Liver (tissue), 9 donors: ENCODE results near the gene PDE4D. TPM values are rescaled to one million over a fixed set of nuclear protein-coding genes. Genes with fewer than 3 reads are reported as not detected.

Experiments used
- DNase-seq: peaks from one replicate; pipeline ENCODE4 v3.0.0-alpha.2; 2017; ENCODE audit warnings: low spot score
- H3K27ac ChIP-seq, 2 donors: one replicate each; pipeline ENCODE4 v1.7.0; 2013; ENCODE audit warnings: inconsistent platforms in 2 of 2, low read length in 2 of 2, control low read depth in 1 of 2, low read depth in 1 of 2, mild to moderate bottlenecking in 1 of 2
- H3K27me3 ChIP-seq, 4 donors: one replicate each; pipeline versions ENCODE4 v1.6.1 to v1.7.0; 2013; ENCODE audit warnings: low read length in 3 of 4, inconsistent platforms in 1 of 4, mild to moderate bottlenecking in 1 of 4, moderate library complexity in 1 of 4; ENCODE audit not compliant: control insufficient read depth in 4 of 4, insufficient read depth in 4 of 4
- H3K36me3 ChIP-seq, 4 donors: one replicate each; pipeline versions ENCODE4 v1.6.1 to v1.7.0; 2013; ENCODE audit warnings: low read length in 3 of 4, mild to moderate bottlenecking in 3 of 4, low read depth in 1 of 4, moderate library complexity in 1 of 4; ENCODE audit not compliant: control insufficient read depth in 4 of 4, insufficient read depth in 3 of 4
- H3K4me1 ChIP-seq, 4 donors: one replicate each; pipeline versions ENCODE4 v1.6.1 to v1.7.0; 2013; ENCODE audit warnings: low read length in 3 of 4, mild to moderate bottlenecking in 3 of 4, moderate library complexity in 1 of 4; ENCODE audit not compliant: control insufficient read depth in 4 of 4, insufficient read depth in 4 of 4
- H3K4me3 ChIP-seq, 3 donors: one replicate each; pipeline versions ENCODE4 v1.6.1 to v1.7.0; 2013; ENCODE audit warnings: low read length in 3 of 3, control low read depth in 1 of 3, low read depth in 1 of 3, mild to moderate bottlenecking in 1 of 3
- H3K9ac ChIP-seq, 2 donors: one replicate each; pipeline ENCODE4 v1.7.0; 2013; ENCODE audit warnings: low read length in 2 of 2, mild to moderate bottlenecking in 2 of 2, moderate library complexity in 2 of 2, control low read depth in 1 of 2, low read depth in 1 of 2
- H3K9me3 ChIP-seq, 4 donors: one replicate each; pipeline versions ENCODE4 v1.6.1 to v1.7.0; 2013; ENCODE audit warnings: low read length in 3 of 4; ENCODE audit not compliant: control insufficient read depth in 4 of 4
- EGR1 ChIP-seq, 2 donors: IDR thresholded peaks; 2 replicates each; pipeline ENCODE4 v1.6.1; 2016 to 2018; ENCODE audit warnings: antibody characterized with exemption in 2 of 2, low read depth in 2 of 2
- FOXA1 ChIP-seq: IDR thresholded peaks from 2 replicates; pipeline ENCODE4 v1.6.1; 2016; ENCODE audit warnings: antibody characterized with exemption
- FOXA2 ChIP-seq: IDR thresholded peaks from 2 replicates; pipeline ENCODE4 v1.6.1; 2016; ENCODE audit warnings: antibody characterized with exemption
- GABPA ChIP-seq, 2 donors: IDR thresholded peaks in 1 of 2; conservative IDR thresholded peaks in 1 of 2; 2 replicates each; pipeline ENCODE4 v1.6.1; 2016; ENCODE audit warnings: antibody characterized with exemption in 2 of 2, mild to moderate bottlenecking in 1 of 2, moderate library complexity in 1 of 2
- HNF4A ChIP-seq, 2 donors: conservative IDR thresholded peaks; 2 replicates each; pipeline ENCODE4 v1.6.1; 2016; ENCODE audit warnings: antibody characterized with exemption in 2 of 2, mild to moderate bottlenecking in 2 of 2
- HNF4G ChIP-seq: IDR thresholded peaks from 2 replicates; pipeline ENCODE4 v1.6.1; 2016; ENCODE audit warnings: antibody characterized with exemption
- JUND ChIP-seq, 2 donors: IDR thresholded peaks; 2 replicates each; pipeline ENCODE4 v1.6.1; 2016; ENCODE audit warnings: antibody characterized with exemption in 2 of 2
- NR2F2 ChIP-seq: IDR thresholded peaks from 2 replicates; pipeline ENCODE4 v1.6.1; 2016; ENCODE audit warnings: antibody characterized with exemption
- RAD21 ChIP-seq, 2 donors: IDR thresholded peaks; 2 replicates each; pipeline ENCODE4 v1.6.1; 2016; ENCODE audit warnings: antibody characterized with exemption in 2 of 2, mild to moderate bottlenecking in 2 of 2
- RXRA ChIP-seq, 2 donors: IDR thresholded peaks; 2 replicates each; pipeline ENCODE4 v1.6.1; 2017 to 2018; ENCODE audit warnings: antibody characterized with exemption in 2 of 2, mild to moderate bottlenecking in 1 of 2
- SP1 ChIP-seq: IDR thresholded peaks from 2 replicates; pipeline ENCODE4 v1.6.1; 2018; ENCODE audit warnings: antibody characterized with exemption, mild to moderate bottlenecking
- TAF1 ChIP-seq: conservative IDR thresholded peaks from 2 replicates; pipeline ENCODE4 v1.6.1; 2016; ENCODE audit warnings: antibody characterized with exemption, mild to moderate bottlenecking
- YY1 ChIP-seq: IDR thresholded peaks from 2 replicates; pipeline ENCODE4 v1.6.1; 2016; ENCODE audit warnings: antibody characterized with exemption, mild to moderate bottlenecking
- WGBS: extraction: QIAGEN DNeasy Blood & Tissue Kit; methylation state at CpG from one replicate; pipeline ENCODE4 v1.1.7; 2013; 5-methylcytosine and 5-hydroxymethylcytosine counted together
- polyA plus RNA-seq, 2 donors: library from polyadenylated mRNA; stranded (reverse) in 1 of 2; unstranded in 1 of 2; fragments of 200-250 nt in 1 of 2; fragments of >200 nt in 1 of 2; fragmentation: Nextera tagmentation in 1 of 2; extraction: Ambion mirVana in 1 of 2; gene quantifications; one replicate each; pipeline versions ENCODE4 v1.2.1 to v1.2.3, GENCODE V29; 2013 to 2015
- total RNA-seq, 2 donors: library from RNA; depleted of rRNA; stranded (reverse); fragments of >200 nt; gene quantifications; one replicate each; pipeline ENCODE4 v1.2.3, GENCODE V29; 2014
- TF ChIP-seq, protein P1 (sequence below): IDR thresholded peaks from 2 replicates; pipeline ENCODE4 v1.6.1; 2016; ENCODE audit warnings: antibody characterized with exemption
- TF ChIP-seq, protein P2 (sequence below): IDR thresholded peaks from 2 replicates; pipeline ENCODE4 v1.6.1; 2016; ENCODE audit warnings: antibody characterized with exemption
- TF ChIP-seq, protein P3 (sequence below): IDR thresholded peaks from 2 replicates; pipeline ENCODE4 v1.6.1; 2016; ENCODE audit warnings: antibody characterized with exemption
- TF ChIP-seq, protein P4 (sequence below): IDR thresholded peaks from 2 replicates; pipeline ENCODE4 v1.6.1; 2016; ENCODE audit warnings: antibody characterized with exemption, mild to moderate bottlenecking
- TF ChIP-seq, protein P5 (sequence below): fragments of 150-350 bp; IDR thresholded peaks from 2 replicates; pipeline ENCODE4 v1.5.1; 2017; ENCODE audit warnings: improper control_type of control experiment, low read depth, low read length; ENCODE audit not compliant: missing input control
- donor health status: healthy.
- donor health status: healthy.
- donor health status: healthy.
- donor health status: healthy.
- donor health status: healthy.

The PDE4D gene
- total and polyA plus RNA-seq, 4 donors, result 0.67 to 11.9 (median 6.5) TPM

DNA sequence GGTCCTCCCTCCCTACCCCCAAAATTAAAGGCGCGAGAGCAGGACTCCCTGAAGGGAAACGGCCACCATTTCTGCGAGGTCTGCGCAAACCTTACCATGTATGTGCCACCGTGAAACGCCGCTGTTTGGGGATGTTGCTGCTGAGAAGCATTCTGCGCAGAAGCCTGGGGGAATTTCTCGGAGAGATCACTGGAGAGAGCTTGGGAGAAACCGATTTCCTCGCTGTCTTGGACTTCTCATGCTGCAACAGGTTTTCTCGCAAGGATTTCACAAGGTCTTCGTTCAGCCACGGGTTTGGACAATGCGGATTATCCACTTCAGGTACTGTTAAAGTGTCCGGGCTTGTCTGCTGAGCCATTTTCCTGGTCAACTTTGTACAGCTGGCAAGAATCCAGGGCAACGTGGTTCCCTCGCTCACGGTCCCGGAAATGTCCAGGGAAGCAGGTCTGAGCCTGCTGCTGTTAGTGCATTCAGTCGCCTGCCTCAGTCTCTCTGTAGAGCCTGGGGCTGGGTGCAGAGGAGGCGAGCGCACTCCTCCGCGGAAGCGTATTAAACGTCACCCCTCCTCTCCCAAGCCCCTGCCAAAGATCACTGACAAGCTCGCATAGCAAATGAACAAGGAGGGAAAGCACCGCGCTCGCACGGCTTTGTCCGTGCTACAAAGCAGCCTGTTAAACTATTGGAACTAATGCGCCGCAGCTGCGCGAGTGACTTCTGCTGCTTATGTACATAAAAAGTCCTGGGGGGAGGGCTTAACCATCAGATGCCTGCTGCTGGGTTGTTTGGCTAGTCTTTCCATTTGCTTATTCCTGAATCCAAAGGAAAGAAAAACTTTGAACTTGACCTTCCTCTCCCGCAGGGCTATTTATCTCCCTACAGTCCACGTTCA, 125.1 kb downstream of the PDE4D start:
- no peaks in the 10 kb centered on the region for H3K36me3 ChIP-seq
- peak overlapping the region; percentile 60 to 87 (median 68) for H3K4me3 ChIP-seq
- TF ChIP-seq, protein P1, sequence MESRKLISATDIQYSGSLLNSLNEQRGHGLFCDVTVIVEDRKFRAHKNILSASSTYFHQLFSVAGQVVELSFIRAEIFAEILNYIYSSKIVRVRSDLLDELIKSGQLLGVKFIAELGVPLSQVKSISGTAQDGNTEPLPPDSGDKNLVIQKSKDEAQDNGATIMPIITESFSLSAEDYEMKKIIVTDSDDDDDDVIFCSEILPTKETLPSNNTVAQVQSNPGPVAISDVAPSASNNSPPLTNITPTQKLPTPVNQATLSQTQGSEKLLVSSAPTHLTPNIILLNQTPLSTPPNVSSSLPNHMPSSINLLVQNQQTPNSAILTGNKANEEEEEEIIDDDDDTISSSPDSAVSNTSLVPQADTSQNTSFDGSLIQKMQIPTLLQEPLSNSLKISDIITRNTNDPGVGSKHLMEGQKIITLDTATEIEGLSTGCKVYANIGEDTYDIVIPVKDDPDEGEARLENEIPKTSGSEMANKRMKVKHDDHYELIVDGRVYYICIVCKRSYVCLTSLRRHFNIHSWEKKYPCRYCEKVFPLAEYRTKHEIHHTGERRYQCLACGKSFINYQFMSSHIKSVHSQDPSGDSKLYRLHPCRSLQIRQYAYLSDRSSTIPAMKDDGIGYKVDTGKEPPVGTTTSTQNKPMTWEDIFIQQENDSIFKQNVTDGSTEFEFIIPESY, result no peak
- TF ChIP-seq, protein P2, sequence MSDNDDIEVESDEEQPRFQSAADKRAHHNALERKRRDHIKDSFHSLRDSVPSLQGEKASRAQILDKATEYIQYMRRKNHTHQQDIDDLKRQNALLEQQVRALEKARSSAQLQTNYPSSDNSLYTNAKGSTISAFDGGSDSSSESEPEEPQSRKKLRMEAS, result peak; percentile 58
- TF ChIP-seq RXRA (IDR thresholded peaks at IDR 0.05) (peak in 1 of 2 donors; percentile 12), TAF1 (peak; percentile 84), FOXA2 (peak; percentile 58), NR2F2 (peak; percentile 60), GABPA (IDR thresholded peaks at IDR 0.05 in 1 of 2, conservative IDR thresholded peaks at IDR 0.05 in 1 of 2) (no peak), RAD21 (IDR thresholded peaks at IDR 0.05) (peak in 1 of 2 donors; percentile 33), SP1 (peak; percentile 65), YY1 (no peak), HNF4G (no peak), HNF4A (conservative IDR thresholded peaks at IDR 0.05) (peak; percentile 13 to 42), FOXA1 (no peak), JUND (IDR thresholded peaks at IDR 0.05) (no peak), EGR1 (IDR thresholded peaks at IDR 0.05; ENCODE audit: low read depth in 2 of 2) (no peak)
- TF ChIP-seq, protein P3, sequence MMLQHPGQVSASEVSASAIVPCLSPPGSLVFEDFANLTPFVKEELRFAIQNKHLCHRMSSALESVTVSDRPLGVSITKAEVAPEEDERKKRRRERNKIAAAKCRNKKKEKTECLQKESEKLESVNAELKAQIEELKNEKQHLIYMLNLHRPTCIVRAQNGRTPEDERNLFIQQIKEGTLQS, result no peak
- TF ChIP-seq, protein P4, sequence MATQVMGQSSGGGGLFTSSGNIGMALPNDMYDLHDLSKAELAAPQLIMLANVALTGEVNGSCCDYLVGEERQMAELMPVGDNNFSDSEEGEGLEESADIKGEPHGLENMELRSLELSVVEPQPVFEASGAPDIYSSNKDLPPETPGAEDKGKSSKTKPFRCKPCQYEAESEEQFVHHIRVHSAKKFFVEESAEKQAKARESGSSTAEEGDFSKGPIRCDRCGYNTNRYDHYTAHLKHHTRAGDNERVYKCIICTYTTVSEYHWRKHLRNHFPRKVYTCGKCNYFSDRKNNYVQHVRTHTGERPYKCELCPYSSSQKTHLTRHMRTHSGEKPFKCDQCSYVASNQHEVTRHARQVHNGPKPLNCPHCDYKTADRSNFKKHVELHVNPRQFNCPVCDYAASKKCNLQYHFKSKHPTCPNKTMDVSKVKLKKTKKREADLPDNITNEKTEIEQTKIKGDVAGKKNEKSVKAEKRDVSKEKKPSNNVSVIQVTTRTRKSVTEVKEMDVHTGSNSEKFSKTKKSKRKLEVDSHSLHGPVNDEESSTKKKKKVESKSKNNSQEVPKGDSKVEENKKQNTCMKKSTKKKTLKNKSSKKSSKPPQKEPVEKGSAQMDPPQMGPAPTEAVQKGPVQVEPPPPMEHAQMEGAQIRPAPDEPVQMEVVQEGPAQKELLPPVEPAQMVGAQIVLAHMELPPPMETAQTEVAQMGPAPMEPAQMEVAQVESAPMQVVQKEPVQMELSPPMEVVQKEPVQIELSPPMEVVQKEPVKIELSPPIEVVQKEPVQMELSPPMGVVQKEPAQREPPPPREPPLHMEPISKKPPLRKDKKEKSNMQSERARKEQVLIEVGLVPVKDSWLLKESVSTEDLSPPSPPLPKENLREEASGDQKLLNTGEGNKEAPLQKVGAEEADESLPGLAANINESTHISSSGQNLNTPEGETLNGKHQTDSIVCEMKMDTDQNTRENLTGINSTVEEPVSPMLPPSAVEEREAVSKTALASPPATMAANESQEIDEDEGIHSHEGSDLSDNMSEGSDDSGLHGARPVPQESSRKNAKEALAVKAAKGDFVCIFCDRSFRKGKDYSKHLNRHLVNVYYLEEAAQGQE, result no peak
- TF ChIP-seq, protein P5, sequence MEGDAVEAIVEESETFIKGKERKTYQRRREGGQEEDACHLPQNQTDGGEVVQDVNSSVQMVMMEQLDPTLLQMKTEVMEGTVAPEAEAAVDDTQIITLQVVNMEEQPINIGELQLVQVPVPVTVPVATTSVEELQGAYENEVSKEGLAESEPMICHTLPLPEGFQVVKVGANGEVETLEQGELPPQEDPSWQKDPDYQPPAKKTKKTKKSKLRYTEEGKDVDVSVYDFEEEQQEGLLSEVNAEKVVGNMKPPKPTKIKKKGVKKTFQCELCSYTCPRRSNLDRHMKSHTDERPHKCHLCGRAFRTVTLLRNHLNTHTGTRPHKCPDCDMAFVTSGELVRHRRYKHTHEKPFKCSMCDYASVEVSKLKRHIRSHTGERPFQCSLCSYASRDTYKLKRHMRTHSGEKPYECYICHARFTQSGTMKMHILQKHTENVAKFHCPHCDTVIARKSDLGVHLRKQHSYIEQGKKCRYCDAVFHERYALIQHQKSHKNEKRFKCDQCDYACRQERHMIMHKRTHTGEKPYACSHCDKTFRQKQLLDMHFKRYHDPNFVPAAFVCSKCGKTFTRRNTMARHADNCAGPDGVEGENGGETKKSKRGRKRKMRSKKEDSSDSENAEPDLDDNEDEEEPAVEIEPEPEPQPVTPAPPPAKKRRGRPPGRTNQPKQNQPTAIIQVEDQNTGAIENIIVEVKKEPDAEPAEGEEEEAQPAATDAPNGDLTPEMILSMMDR, result no peak
- H3K9me3 ChIP-seq, result no peaks in the 10 kb centered on the region
- DNase-seq, result peak; percentile 53
- H3K4me1 ChIP-seq, result peaks cover 0 to 21% (median 8%) of the 10 kb centered on the region in 4 donors
- H3K9ac ChIP-seq, result peak overlapping the region; percentile 40 to 85
- 2% methylated on average over 40 of the region's 40 CpGs for WGBS
- H3K27ac ChIP-seq, result peak overlapping the region; percentile 53 to 80
- H3K27me3 ChIP-seq, result no peaks in the 10 kb centered on the region
